SK-N-SH (cell line): Measurements from ENCODE around the gene MAX. TPM values are rescaled to one million over a fixed set of nuclear protein-coding genes. Genes with fewer than 3 reads are reported as not detected.

Experiments
- CHD2 ChIP-seq: fragments of 150-350 bp; IDR thresholded peaks from 2 replicates; pipeline ENCODE4 v1.6.1; 2018; ENCODE audit warnings: low read length; ENCODE audit not compliant: partially characterized antibody
- GABPA ChIP-seq: IDR thresholded peaks from 2 replicates; pipeline ENCODE4 v1.4.0; 2012; ENCODE audit warnings: low read depth, mild to moderate bottlenecking
- MEF2A ChIP-seq: IDR thresholded peaks from 2 replicates; pipeline ENCODE4 v1.4.0; 2012; ENCODE audit warnings: low read depth, borderline replicate concordance
- MXI1 ChIP-seq: IDR thresholded peaks from 2 replicates; pipeline ENCODE4 v1.6.1; 2012; ENCODE audit warnings: mild to moderate bottlenecking, low read depth, low read length, improper control_type of control experiment
- polyA plus RNA-seq, 3 experiments: library from polyadenylated mRNA; depleted of rRNA; stranded (reverse); fragments of >200 nt; gene quantifications; 2 replicates each; pipeline ENCODE4 v1.2.3, GENCODE V29; 2012
- small RNA-seq, 7 experiments: library from RNA; depleted of rRNA; stranded (forward); fragments of <200 nt; gene quantifications; one replicate each; pipeline ENCODE3, GENCODE V24; 2012

The MAX gene
- polyA plus RNA-seq, 1 of the 3 experiments (the other 2 are of a cell fraction): 103 TPM

DNA sequence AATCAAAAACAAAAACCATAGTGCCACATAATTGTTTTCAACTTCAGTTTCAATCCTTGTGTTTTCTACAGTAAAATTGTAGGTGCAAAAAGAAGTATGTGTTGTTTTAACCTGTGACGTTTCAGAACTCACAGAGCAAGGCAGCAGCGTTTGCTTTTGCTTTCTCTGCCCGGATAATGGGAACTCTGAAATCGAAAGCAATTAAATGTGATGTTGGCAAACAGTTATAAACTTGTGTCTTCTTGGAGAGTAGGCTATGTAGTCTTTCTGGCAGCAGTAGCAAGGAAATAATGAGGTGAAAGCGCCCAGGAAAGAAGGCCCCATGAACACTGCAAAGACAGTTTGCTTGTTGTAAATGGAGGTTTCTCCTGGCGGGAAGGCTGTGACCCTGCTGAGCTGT, 76.5 kb downstream of the MAX start (continued):
- TF ChIP-seq GABPA: no peak
- TF ChIP-seq CHD2: no peak
- no peak for TF ChIP-seq MEF2A
- TF ChIP-seq MXI1: no peak

Small RNAs within 50 kb of the gene (small RNA-seq; reads per million reads assigned to genes)
- gene MIR4706: 0 to 1.1 (median 0) reads per million in 7 experiments
- 0 to 14.5 (median 0.86) reads per million in 7 experiments for gene RNU2-14P

Other genes starting within 250 kb of the MAX start
- gene SPTB, start 222.6 kb downstream of the MAX start, polyA plus RNA-seq (2012; rRNA removed): 0.15 and 0.24 TPM in 2 replicates
- 66.8 and 74.8 TPM in 2 replicates for gene CHURC1, start 188.1 kb downstream of the MAX start, polyA plus RNA-seq (2012; rRNA removed)
- gene GPX2, start 159.8 kb downstream of the MAX start, polyA plus RNA-seq (2012; rRNA removed): not detected in 2 replicates
- gene RAB15, start 130.2 kb downstream of the MAX start, polyA plus RNA-seq (2012; rRNA removed): 14.2 and 14.8 TPM in 2 replicates
- gene FNTB, start 115.6 kb downstream of the MAX start, polyA plus RNA-seq (2012; rRNA removed): 18.4 and 19.8 TPM in 2 replicates